Placental epithelial cell (primary cell): ENCODE results near the gene PCDHA1. TPM values are rescaled to one million over a fixed set of nuclear protein-coding genes. Genes with fewer than 3 reads are reported as not detected.

ENCODE experiments used
- small RNA-seq: library from RNA; depleted of rRNA; stranded (forward); fragments of <200 nt; gene quantifications from one replicate; pipeline ENCODE3, GENCODE V24; 2012
- total RNA-seq: library from RNA; depleted of rRNA; stranded (reverse); fragments of >200 nt; gene quantifications from 2 replicates; pipeline ENCODE4 v1.2.3, GENCODE V29; 2012

The PCDHA1 gene
- total RNA-seq, 1 donor, result not detected

GRCh38 chr5:140925806-140926442 lies 140.0 kb downstream of the PCDHA1 start, which contains the start of gene PCDHAC1:
Gene PCDHAC1 (plus strand): TSS chr5:140926299. CDS start chr5:140926893, 594 bp downstream.

GRCh38 chr5:140966293-140967225 lies 180.6 kb downstream of the PCDHA1 start, which contains the start of gene PCDHAC2:
Gene PCDHAC2 (plus strand): TSS chr5:140966476. CDS start chr5:140966767, 291 bp downstream.

GRCh38 chr5:141050622-141051520 lies 264.9 kb downstream of the PCDHA1 start, which contains the start of gene PCDHB1:
Gene PCDHB1 (plus strand): TSS chr5:141051374. CDS start chr5:141051471, 97 bp downstream.

Small RNA genes lying within 50 kb of the gene (small RNA-seq; reads per million reads assigned to genes)
- not detected for gene AC010223.1

Other genes starting within 250 kb of the PCDHA1 start
- 0.87 and 3.1 TPM in 2 replicates for gene EIF4EBP3, start 238.5 kb upstream of the PCDHA1 start, total RNA-seq
- 22.8 and 40.1 TPM in 2 replicates for gene SRA1, start 228.7 kb upstream of the PCDHA1 start, total RNA-seq
- gene APBB3, start 221.5 kb upstream of the PCDHA1 start, total RNA-seq, result 30.1 and 36.9 TPM in 2 replicates
- gene SLC35A4, start 221.3 kb upstream of the PCDHA1 start, total RNA-seq, result 17.3 and 47.3 TPM in 2 replicates
- gene CD14, start 153.0 kb upstream of the PCDHA1 start, total RNA-seq, result 0.33 TPM in 1 of 2 replicates, not detected in the other
- gene TMCO6, start 146.7 kb upstream of the PCDHA1 start, total RNA-seq, result 7.8 and 9.0 TPM in 2 replicates
- gene NDUFA2, start 138.5 kb upstream of the PCDHA1 start, total RNA-seq, result 28.8 and 44.4 TPM in 2 replicates
- gene IK, start 138.3 kb upstream of the PCDHA1 start, total RNA-seq, result 76.9 and 102 TPM in 2 replicates
- 31.0 and 37.1 TPM in 2 replicates for gene WDR55, start 121.2 kb upstream of the PCDHA1 start, total RNA-seq
- 0.76 and 0.79 TPM in 2 replicates for gene DND1, start 112.6 kb upstream of the PCDHA1 start, total RNA-seq
- gene HARS1, start 94.8 kb upstream of the PCDHA1 start, total RNA-seq, result 45.1 and 53.8 TPM in 2 replicates
- 38.0 and 47.9 TPM in 2 replicates for gene HARS2, start 94.7 kb upstream of the PCDHA1 start, total RNA-seq
- gene ZMAT2, start 85.7 kb upstream of the PCDHA1 start, total RNA-seq, result 26.1 and 40.8 TPM in 2 replicates
- under 0.01 TPM in 1 of 2 replicates, not detected in the other for gene PCDHA2, start 8.7 kb downstream of the PCDHA1 start, total RNA-seq
- 0.11 and 0.39 TPM in 2 replicates for gene PCDHA3, start 14.9 kb downstream of the PCDHA1 start, total RNA-seq
- gene PCDHA4, start 20.9 kb downstream of the PCDHA1 start, total RNA-seq, result 0.79 and 0.87 TPM in 2 replicates
- under 0.01 and 0.11 TPM in 2 replicates for gene PCDHA5, start 35.5 kb downstream of the PCDHA1 start, total RNA-seq
- 0.22 and 0.39 TPM in 2 replicates for gene PCDHA6, start 41.8 kb downstream of the PCDHA1 start, total RNA-seq
- gene PCDHA7, start 48.1 kb downstream of the PCDHA1 start, total RNA-seq, result 0.54 and 1.2 TPM in 2 replicates
- gene PCDHA8, start 55.0 kb downstream of the PCDHA1 start, total RNA-seq, result 0.11 and 0.39 TPM in 2 replicates
- gene PCDHA9, start 62.2 kb downstream of the PCDHA1 start, total RNA-seq, result under 0.01 TPM in 2 replicates
- 0.11 and 0.39 TPM in 2 replicates for gene PCDHA10, start 69.8 kb downstream of the PCDHA1 start, total RNA-seq
- under 0.01 and 0.11 TPM in 2 replicates for gene PCDHA11, start 82.8 kb downstream of the PCDHA1 start, total RNA-seq
- gene PCDHA12, start 89.2 kb downstream of the PCDHA1 start, total RNA-seq, result under 0.01 and 0.11 TPM in 2 replicates
- gene PCDHA13, start 96.0 kb downstream of the PCDHA1 start, total RNA-seq, result 0.11 and 0.39 TPM in 2 replicates
- gene PCDHAC1, start 140.2 kb downstream of the PCDHA1 start, total RNA-seq, result 0.39 TPM in 1 of 2 replicates, not detected in the other
- gene PCDHAC2, start 180.3 kb downstream of the PCDHA1 start, total RNA-seq, result 0.39 TPM in 1 of 2 replicates, not detected in the other